Panc1 (cell line): ENCODE data around the gene KCNIP4. TPM values are rescaled to one million over a fixed set of nuclear protein-coding genes. Genes with fewer than 3 reads are reported as not detected.

Experiments used
- ATAC-seq: fragments of 200-7000 bp; cut with Tn5 transposase; 2 replicates; pipeline ENCODE4 v1.9.1; 2020; ENCODE audit warnings: mild to moderate bottlenecking, moderate library complexity
- BruUV-seq: library from RNA; stranded (reverse); fragments of 400-500 nt; replicated peaks from 2 replicates; lab custom pipeline; 2021; lab: Mats Ljungman, UMichigan
- CTCF ChIA-PET: fragments of 300-600 bp; sonication (Branson Sonifier 250); formaldehyde crosslinking; loops from one replicate; lab custom pipeline; 2022; ENCODE audit warnings: antibody characterized with exemption; lab: Charles Lee
- POLR2A ChIA-PET: fragments of 300-600 bp; sonication (Branson Sonifier 250); formaldehyde crosslinking; loops from one replicate; lab custom pipeline; 2022; ENCODE audit warnings: antibody characterized with exemption; lab: Charles Lee
- DNase-seq: peaks from one replicate; pipeline ENCODE4 v3.0.0-alpha.2; 2010; ENCODE audit warnings: low read depth, low spot score
- H3K27ac ChIP-seq: 2 replicates; pipeline ENCODE4 v1.5.1; 2011; ENCODE audit warnings: mild to moderate bottlenecking, low read length, inconsistent platforms
- H3K27me3 ChIP-seq: fragments of 200-500 bp; sonication (Bioruptor generic); 2 replicates; pipeline ENCODE4 v1.6.0; 2014; ENCODE audit warnings: low read length, inconsistent platforms; ENCODE audit not compliant: control insufficient read depth, insufficient read depth
- H3K36me3 ChIP-seq: fragments of 200-500 bp; sonication (Bioruptor generic); 2 replicates; pipeline ENCODE4 v1.5.1; 2014; ENCODE audit warnings: inconsistent platforms, mild to moderate bottlenecking, low read length, moderate library complexity; ENCODE audit not compliant: control insufficient read depth, insufficient read depth
- H3K4me1 ChIP-seq: 2 replicates; pipeline ENCODE4 v1.5.1; 2011; ENCODE audit warnings: inconsistent platforms, mild to moderate bottlenecking, low read length, moderate library complexity; ENCODE audit not compliant: control insufficient read depth, insufficient read depth
- H3K4me3 ChIP-seq, 2 experiments: 2 replicates each; pipeline ENCODE4 v1.5.1; 2011 to 2012; ENCODE audit warnings: low read depth in 2 of 2, low read length in 2 of 2, mild to moderate bottlenecking in 2 of 2, inconsistent platforms in 1 of 2, moderate library complexity in 1 of 2
- H3K9me3 ChIP-seq: fragments of 200-500 bp; sonication (Bioruptor generic); 2 replicates; pipeline ENCODE4 v1.5.1; 2014; ENCODE audit warnings: low read depth, mild to moderate bottlenecking, inconsistent platforms, low read length, moderate library complexity; ENCODE audit not compliant: control insufficient read depth, insufficient read depth
- POLR2AphosphoS5 ChIP-seq: IDR thresholded peaks from 2 replicates; pipeline ENCODE4 v1.6.1; 2012; ENCODE audit warnings: mild to moderate bottlenecking, low read depth, low read length, moderate library complexity
- REST ChIP-seq, 2 experiments: IDR thresholded peaks; 2 replicates each; pipeline ENCODE4 v1.6.1; 2011 to 2012; ENCODE audit warnings: low read depth in 2 of 2, control low read depth in 1 of 2, low read length in 1 of 2, mild to moderate bottlenecking in 1 of 2, moderate library complexity in 1 of 2; ENCODE audit not compliant: insufficient read depth in 1 of 2
- SIN3A ChIP-seq: IDR thresholded peaks from 2 replicates; pipeline ENCODE4 v1.6.1; 2012; ENCODE audit warnings: low read depth, mild to moderate bottlenecking, low read length, moderate library complexity, borderline replicate concordance; ENCODE audit not compliant: insufficient read depth
- TCF7L2 ChIP-seq: IDR thresholded peaks from 2 replicates; pipeline ENCODE4 v1.6.1; 2011; ENCODE audit warnings: mild to moderate bottlenecking, low read depth, low read length, inconsistent platforms
- in situ Hi-C: cut with HindIII; loops from 2 replicates; pipeline ENCODE4 v1.10.0; 2016; ENCODE audit warnings: low sequenced_read_pairs, low pct_unique_long_range_greater_than_20kb
- intact Hi-C: fragments of 100-400 bp; cut with micrococcal nuclease; formaldehyde crosslinking; loops from one replicate; pipeline ENCODE4 v1.10.0; 2022; ENCODE audit not compliant: unreplicated experiment
- total RNA-seq: library from RNA; stranded (reverse); gene quantifications from one replicate; pipeline ENCODE4 v1.2.1, GENCODE V29; 2021; ENCODE audit not compliant: unreplicated experiment
- TF ChIP-seq, protein P1 (sequence below): fragments of 450-650 bp; IDR thresholded peaks from 2 replicates; pipeline ENCODE4 v1.5.1; 2017; ENCODE audit warnings: mild to moderate bottlenecking

The KCNIP4 gene
- total RNA-seq, 1 experiment from 2014 or later: not detected

GRCh38 chr4:20683766-20684165 is 1264.8 kb downstream of the KCNIP4 start:
- intact Hi-C loops: loop anchor here (2.0 to 10.0 kb wide), 3 partner anchors 129 to 1999 kb away; no protein-coding TSS in a partner anchor
- Histone ChIP-seq H3K27me3 (no peaks in the 10 kb centered on the region), H3K9me3 (no peaks in the 10 kb centered on the region), H3K4me1 (no peaks in the 10 kb centered on the region), H3K4me3 (no peak overlapping the region), H3K36me3 (no peaks in the 10 kb centered on the region), H3K27ac (no peak overlapping the region)
- in situ Hi-C loops: no loop called here
- no peak for DNase-seq
- TF ChIP-seq, protein P1, sequence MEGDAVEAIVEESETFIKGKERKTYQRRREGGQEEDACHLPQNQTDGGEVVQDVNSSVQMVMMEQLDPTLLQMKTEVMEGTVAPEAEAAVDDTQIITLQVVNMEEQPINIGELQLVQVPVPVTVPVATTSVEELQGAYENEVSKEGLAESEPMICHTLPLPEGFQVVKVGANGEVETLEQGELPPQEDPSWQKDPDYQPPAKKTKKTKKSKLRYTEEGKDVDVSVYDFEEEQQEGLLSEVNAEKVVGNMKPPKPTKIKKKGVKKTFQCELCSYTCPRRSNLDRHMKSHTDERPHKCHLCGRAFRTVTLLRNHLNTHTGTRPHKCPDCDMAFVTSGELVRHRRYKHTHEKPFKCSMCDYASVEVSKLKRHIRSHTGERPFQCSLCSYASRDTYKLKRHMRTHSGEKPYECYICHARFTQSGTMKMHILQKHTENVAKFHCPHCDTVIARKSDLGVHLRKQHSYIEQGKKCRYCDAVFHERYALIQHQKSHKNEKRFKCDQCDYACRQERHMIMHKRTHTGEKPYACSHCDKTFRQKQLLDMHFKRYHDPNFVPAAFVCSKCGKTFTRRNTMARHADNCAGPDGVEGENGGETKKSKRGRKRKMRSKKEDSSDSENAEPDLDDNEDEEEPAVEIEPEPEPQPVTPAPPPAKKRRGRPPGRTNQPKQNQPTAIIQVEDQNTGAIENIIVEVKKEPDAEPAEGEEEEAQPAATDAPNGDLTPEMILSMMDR: no peak
- TF ChIP-seq REST (IDR thresholded peaks at IDR 0.05; ENCODE audit: insufficient read depth in 1 of 2, low read depth in 2 of 2, low read length in 1 of 2) (no peak), TCF7L2 (no peak), POLR2AphosphoS5 (no peak), SIN3A (no peak)
- ATAC-seq: no peak
- POLR2A ChIA-PET: no interaction called here
- no TSS peak for BruUV-seq
- CTCF ChIA-PET: no interaction called here

GRCh38 chr4:20682853-20683252 is 1265.7 kb downstream of the KCNIP4 start:
- no peaks in the 10 kb centered on the region for H3K4me1 ChIP-seq
- DNase-seq (no peak), ATAC-seq (no peak)
- H3K36me3 ChIP-seq: no peaks in the 10 kb centered on the region
- ChIA-PET POLR2A (no interaction called here), CTCF (no interaction called here)
- in situ Hi-C loops (no loop called here), intact Hi-C loops (loop anchor here (10.0 kb wide), 2 partner anchors 128 to 1998 kb away; no protein-coding TSS in a partner anchor)
- H3K9me3 ChIP-seq: no peaks in the 10 kb centered on the region
- no peak for TF ChIP-seq REST (IDR thresholded peaks at IDR 0.05; ENCODE audit: insufficient read depth in 1 of 2, low read depth in 2 of 2, low read length in 1 of 2)
- TF ChIP-seq, protein P1: no peak
- no peak for TF ChIP-seq POLR2AphosphoS5
- TF ChIP-seq SIN3A: no peak
- TF ChIP-seq TCF7L2: no peak
- H3K27ac ChIP-seq: no peak overlapping the region
- no peak overlapping the region for H3K4me3 ChIP-seq
- BruUV-seq: no TSS peak
- H3K27me3 ChIP-seq: no peaks in the 10 kb centered on the region
